ENCODE measurements around the gene MT1A.
"Not testable (repeated sequence)": the region's sequence is repeated elsewhere in the genome, so short reads cannot be mapped to it uniquely, and the experiment has no call there.

The MT1A gene

DNA sequence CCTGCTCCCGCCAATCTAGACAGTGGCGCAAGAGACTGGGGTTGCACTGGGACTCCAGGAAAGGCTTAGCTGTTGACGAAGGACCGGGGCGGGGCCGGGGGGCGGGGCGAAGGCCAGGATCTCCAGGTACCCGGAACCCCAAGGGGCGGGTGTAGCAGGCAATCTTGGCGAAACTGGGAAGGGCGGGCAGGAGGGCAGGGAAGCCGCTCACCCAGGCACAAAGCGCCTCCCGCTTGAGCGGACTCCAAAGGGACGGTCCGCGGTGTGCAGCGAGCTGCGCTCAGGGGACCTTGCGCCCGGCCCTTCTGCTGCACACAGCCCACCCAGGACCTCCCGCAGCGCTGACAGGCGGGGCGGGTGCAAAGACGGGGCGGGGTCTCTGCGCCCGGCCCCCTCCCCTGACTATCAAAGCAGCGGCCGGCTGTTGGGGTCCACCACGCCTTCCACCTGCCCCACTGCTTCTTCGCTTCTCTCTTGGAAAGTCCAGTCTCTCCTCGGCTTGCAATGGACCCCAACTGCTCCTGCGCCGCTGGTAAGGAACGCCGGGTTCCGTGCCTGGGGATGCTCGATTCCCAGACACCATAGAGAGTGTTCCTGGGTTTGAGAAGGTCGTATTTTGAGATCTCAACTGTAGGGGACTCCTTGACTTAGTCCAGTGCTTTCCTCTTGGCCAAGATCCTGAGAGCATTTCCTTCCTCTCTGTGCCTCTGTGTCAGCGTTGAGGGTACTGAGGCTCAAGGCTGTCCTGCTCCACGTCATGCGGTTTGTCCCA lies 19.3 kb downstream of the MT1A start, which contains the start of gene MT1F:
Gene MT1F (plus strand): TSS at position 405 of the 772 bp plus-strand sequence. CDS start 100 bp downstream, at position 505.
- peak in 1 of 2 donors; percentile 42 for DNase-seq (ENCODE audit: low read depth in 2 of 2)

DNA sequence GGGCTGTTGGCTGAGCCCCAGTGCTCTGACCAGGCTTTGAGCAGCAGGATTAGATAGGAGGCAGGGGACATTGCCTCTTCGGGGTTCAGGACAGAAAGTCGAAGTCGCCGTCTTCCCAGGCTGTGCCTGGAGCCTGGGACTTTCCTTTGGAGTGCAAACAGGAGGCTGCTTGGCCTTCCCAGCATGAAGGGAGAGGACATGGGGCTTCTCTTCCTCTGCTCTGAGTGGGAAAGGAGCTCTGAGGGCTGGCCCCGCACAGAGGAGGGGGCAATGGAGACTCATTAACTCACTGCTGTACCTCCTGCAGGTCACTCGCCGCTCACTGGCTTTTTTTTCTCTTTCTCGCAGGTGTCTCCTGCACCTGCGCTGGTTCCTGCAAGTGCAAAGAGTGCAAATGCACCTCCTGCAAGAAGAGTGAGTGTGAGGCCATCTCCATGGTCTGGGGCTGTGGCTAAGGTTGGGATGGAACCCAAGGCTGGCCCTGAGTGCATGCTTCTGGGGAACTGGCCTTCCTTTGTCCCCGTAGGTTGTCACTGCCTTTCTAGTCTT lies 19.9 kb downstream of the MT1A start:
- DNase-seq (ENCODE audit: low read depth in 2 of 2) = no peak

DNA sequence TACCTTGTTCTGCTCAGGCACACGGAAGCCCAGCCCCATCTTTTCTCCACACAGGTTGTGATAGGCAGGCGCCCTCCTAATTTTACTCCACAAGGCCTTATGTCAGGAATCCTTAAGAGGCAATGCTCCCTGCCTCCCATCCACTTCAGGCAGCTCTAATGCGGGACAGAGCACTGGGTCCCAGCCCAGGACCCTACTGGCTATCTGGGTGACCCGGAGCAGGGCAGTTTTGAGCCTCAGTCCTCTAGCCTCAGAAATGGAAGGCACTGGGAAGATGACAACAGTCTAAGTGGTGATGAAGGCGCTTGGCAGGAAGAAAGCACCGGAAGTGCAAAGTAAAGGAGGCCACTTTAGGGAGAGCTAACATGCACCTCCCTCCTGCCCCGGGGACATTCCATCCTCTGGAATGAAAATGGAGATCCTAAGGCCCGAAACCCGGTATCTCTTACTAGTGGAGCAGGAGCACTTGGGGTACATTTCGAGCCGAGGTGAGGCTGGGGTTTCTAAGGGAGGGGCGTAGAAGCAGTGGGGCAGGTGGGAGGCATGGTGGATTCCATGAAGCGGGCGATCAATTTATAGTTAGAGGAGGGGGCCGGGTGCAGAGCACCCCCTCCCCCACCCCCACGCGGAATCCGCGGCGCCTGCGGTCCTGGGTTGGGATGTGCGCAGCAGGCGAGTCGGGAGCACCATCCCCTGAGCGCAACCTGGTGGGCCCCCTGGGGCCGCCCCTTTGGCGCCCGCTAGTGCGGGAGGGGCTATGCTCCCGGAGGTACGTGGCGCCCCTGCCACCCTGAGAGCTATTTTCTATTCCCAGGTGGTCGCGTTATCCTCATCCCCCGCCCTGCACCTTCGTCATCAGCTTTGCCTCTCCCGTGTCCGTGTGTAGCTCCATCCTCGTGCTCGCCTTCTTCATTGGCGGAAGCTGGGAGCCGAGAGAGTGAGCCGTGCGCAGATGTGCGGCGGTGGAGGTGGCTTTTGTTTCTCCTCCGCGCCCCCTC lies 24.2 kb downstream of the MT1A start:
- no peak for DNase-seq (ENCODE audit: low read depth in 2 of 2)

DNA sequence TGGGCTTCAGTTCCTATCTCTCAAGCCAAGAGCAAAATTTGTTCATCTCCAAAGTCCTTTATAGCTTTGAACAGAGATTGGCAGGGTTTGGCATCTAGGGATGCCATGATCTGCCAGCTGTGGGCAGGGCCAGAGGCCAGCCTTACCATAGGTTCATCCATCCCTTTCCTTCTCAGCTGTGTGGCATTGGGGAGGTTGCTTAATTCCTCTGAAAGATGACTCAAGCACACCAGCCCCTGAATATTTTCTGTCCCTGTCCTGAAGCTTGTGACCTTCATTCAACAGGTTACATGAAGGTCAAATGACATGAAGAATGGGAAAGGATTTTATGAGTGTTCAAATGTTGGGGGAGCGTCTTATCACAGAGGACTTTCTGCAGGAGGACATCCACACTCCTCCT lies 26.0 kb downstream of the MT1A start:
- DNase-seq (ENCODE audit: low read depth in 2 of 2) = no peak

DNA sequence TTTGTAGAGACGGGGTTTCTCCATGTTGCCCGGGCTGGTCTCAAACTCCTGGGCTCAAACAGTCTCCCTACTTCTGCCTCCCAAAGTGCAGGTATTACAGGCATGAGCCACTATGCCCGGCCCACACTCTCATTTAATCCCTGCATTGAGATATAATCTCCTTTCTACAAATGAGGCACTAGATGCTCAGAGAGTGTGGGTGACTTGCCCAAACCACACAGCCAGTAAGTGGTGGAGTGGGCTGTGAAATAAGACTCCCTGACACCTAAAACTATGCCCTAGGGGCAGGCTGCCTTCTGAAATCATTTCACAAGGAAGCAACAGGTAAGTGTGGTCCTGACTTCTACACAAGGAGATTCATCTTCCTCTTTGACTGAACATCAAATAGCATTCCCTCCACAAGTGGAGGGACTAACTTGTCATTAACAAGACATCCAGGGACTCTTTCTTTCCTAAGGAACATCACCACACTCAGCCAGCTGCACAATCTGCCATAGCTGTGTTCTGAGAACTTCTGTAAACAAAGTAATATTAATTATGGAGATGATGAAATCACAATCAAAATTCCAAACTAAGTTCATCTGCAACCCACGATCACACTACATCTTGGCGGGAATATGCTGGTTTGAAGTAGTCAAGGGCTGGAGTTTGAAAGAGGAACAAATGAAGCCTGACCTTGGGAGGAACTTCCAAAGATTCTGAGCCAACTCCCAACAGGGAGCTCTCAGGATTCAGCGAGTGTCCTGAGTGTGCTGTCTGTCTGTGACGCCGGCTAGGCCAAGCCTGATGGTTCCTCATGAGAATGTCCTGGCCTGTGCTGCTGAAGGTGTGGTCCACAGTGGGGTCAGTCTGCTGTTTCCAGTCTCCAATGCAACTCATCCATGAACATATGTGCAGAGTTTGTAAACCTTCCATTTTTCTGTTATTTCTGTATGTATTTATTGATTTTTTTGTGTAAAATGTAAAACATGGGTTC lies 27.1 kb downstream of the MT1A start:
- not testable (repeated sequence) for DNase-seq (ENCODE audit: low read depth in 2 of 2)

DNA sequence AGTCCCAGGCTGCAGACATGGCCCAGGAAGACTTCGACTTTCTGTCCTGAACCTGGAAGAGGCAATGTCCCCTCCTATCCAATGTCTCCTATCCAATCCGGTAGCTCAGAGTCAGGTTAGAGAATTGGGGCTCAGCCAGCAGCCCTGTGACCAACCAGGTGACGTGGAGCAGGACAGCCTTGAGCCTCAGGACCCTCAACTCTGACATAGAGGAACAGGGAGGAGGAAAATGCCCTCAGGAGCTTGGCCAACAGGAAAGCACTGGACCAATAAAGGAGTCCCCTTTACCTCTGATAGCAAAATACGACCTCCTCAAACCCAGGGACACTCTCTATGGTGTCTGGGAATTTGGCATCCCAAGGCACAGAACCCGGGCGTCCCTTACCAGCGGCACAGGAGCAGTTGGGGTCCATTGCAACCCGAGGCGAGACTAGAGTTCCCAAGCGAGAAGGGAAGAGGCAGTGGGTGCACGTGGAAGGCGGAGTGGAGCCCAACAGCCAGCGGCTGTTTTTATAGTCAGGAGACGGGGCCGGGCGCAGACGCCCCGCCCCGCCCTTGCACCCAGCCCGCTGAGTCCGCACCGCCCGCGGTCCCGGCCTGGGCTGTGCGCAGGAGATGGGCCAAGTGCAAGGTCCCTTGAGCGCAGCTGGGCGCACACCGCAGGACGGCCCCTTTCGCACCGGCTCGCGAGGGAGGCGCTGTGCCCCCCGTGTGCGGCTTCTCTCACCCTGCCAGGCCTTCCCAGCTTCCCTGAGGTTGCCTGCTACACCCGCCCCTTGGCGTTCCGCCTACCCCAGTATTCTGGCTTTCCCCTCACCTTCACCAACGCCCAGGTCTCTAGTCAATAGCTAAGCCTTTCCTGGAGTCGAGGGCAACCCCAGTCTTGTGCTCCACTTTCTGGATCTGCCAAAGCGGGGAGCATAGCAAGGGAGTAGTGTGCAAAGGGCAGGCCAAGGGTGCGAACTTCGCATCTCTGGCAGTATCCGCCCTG lies 29.4 kb downstream of the MT1A start, which contains the start of gene MT1G:
Gene MT1G (minus strand): TSS at position 485 of the 991 bp plus-strand sequence. CDS start 72 bp downstream, at position 413.
- DNase-seq (ENCODE audit: low read depth in 2 of 2) = no peak

DNA sequence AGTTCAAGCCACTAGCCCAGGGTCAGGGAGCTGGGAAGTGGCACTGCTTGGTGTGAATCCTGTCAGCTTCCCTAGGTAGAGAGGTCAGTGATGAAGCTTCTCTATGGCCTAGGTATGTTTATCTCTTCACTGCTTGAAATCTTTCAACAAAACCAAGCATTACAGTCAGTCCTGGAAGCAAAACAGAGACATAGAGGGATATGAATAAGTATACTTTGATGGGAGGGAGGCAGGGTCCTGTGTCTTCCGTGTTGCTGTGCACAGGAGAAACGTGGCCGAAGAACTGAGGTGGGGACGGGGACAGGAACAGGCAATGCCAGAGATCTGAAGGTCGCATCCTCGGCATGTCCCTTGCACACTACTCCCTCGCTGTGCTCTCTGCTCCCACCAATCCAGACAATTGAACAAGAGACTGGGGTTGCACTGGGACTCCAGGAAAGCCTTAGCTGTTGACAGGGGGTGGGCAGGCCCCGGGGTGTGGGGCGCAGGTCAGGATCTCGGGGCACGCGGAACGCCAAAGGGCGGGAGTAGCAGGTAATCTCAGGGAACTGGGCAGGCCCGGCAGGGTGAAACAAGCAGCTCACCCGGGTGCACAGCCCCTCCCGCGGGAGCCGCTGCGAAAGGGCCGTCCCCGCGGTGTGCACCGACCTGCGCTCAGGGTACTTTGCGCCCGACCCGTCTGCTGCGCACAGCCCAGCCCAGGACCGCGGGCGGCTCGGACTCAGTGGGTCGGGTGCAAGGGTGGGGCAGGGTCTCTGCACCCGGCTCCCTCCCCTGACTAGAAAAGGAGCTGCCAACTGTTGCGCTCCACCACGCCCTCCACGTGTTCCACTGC lies 30.8 kb downstream of the MT1A start, which contains the start of gene MT1H:
Gene MT1H (plus strand): TSS at position 810 of the 835 bp plus-strand sequence. CDS start 71 bp downstream, outside the sequence.
- DNase-seq (ENCODE audit: low read depth in 2 of 2) = no peak

DNA sequence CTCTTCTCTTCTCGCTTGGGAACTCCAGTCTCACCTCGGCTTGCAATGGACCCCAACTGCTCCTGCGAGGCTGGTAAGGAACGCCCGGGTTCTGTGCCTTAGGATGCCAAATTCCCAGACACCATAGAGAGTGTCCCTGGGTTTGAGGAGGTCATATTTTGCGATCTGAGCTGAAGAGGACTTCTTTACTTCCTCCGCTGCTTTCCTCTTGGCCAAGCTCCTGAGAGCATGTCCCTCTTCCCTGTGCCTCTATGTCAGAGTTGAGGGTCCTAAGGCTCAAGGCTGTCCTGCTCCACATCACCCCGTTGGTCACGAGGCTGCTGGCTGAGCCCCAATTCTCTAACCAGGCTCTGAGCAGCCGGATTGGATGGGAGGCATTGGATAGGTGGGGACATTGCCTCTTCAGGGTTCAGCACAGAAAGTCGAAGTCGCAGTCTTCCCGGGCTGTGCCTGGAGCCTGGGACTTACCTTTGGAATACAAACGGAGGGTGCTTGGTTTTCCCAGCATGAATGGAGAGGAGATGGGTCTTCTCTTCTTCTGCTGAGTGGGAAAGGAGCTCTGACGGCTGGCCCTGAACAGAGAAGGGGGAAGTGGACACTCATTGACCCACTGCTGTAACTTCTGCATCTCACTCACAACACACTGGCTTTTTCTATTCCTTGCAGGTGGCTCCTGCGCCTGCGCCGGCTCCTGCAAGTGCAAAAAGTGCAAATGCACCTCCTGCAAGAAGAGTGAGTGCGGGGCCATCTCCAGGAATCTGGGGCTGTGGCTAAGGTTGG lies 31.6 kb downstream of the MT1A start:
- no peak for DNase-seq (ENCODE audit: low read depth in 2 of 2)

DNA sequence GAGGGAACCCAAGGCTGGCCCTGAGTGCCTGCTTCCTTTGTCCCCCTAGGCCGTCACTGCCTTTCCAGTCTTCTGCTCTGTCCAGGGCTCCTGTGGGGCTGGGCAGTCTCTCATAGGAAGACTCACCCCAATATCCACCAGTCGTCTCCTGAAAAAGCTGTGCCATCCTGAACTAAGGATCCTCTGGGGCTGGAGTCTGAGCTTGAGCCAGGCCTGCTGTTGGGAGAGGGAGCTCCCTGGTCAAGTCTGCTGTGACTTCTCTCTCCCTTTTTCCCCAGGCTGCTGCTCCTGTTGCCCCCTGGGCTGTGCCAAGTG lies 32.1 kb downstream of the MT1A start:
- DNase-seq (ENCODE audit: low read depth in 2 of 2) = no peak

DNA sequence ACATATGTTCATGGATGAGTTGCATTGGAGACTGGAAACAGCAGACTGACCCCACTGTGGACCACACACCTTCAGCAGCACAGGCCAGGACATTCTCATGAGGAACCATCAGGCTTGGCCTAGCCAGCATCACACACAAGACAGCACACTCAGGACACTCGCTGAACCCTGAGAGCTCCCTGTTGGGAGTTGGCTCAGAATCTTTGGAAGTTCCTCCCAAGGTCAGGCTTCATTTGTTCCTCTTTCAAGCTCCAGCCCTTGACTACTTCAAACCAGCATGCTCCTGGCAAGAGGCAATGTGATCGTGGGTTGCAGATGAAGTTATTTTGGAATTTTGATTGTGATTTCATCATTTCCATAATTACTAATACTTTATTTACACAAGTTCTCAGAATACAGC lies 33.2 kb downstream of the MT1A start:
- not testable (repeated sequence) for DNase-seq (ENCODE audit: low read depth in 2 of 2)

DNA sequence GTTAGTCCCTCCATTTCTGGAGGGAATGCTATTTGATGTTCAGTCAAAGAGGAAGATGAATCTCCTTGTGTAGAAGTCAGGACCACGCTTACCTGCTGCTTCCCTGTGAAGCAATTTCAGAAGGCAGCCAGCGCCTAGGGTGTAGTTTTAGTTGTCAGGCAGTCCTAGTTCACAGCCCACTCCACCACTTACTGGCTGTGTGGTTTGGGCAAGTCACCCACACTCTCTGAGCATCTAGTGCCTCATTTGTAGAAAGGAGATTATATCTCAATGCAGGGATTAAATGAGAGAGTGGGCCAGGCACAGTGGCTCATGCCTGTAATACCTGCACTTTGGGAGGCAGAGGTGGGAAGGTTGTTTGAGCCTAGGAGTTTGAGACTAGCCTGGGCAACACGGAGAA lies 33.7 kb downstream of the MT1A start:
- not testable (repeated sequence) for DNase-seq (ENCODE audit: low read depth in 2 of 2)

DNA sequence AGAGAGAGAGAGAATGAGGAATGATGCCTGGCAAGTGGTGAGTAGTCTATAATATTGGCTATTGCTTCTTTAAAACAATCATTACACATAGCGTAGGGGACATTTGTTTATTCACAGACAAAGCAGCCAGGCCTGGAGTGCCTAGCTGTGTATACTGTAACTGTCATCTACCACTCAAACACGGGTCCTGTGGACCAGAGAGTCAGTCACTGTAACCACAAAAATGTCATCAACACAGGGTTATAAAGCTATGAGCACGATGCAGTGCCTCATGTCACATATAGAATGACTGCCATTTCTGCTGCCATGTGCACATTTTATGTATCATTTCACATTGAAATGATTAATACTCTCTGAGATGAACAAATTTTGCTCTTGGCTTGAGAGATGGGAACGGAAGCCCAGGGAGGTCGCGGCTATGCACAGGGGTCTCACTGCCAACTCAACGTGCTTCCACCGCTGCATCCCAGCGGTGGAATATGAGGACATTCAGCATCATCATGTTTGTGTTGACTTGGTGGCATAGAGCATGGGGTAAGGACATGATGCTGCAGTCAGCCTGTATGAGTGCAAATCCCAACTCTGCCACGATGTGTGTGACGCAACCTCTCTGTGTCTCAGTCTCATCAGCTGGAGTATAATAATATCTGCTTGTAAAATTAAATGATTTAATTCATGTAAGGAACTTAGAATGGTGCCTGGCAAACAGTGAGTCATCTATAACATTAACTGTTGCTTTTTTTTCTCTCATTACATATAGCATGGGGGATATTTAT lies 34.5 kb downstream of the MT1A start:
- no peak for DNase-seq (ENCODE audit: low read depth in 2 of 2)

DNA sequence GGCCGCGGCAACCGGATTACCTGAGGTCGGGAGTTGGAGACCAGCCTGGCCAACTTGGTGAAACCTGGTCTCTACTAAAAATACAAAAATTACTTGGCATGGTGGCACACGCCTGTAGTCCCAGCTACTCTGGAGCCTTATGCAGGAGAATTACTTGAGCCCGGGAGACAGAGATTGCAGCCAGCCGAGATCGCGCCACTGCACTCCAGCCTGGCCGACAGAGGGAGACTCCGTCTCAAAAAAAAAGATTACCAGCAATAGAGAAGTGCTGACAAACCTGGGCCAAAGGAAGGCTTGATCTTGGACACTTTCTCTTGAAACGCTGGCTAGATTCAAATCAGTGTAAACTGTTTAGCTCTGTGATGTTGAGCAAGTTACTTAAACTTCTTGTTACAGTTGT lies 35.5 kb downstream of the MT1A start:
- DNase-seq (ENCODE audit: low read depth in 2 of 2) = no peak

DNA sequence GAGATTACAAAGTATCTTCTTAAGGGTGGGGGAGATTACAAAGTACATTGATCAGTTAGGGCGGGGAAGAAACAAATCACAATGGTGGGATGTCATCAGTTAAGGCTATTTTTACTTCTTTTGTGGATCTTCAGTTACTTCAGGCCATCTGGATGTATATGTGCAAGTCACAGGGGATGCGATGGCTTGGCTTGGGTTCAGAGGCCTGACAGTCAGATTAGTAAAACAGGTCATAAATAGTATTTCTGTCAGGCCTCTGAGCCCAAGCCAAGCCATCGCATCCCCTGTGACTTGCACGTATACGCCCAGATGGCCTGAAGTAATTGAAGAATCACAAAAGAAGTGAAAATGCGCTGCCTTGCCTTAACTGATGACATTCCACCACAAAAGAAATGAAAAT lies 36.1 kb downstream of the MT1A start:
- not testable (repeated sequence) for DNase-seq (ENCODE audit: low read depth in 2 of 2)

DNA sequence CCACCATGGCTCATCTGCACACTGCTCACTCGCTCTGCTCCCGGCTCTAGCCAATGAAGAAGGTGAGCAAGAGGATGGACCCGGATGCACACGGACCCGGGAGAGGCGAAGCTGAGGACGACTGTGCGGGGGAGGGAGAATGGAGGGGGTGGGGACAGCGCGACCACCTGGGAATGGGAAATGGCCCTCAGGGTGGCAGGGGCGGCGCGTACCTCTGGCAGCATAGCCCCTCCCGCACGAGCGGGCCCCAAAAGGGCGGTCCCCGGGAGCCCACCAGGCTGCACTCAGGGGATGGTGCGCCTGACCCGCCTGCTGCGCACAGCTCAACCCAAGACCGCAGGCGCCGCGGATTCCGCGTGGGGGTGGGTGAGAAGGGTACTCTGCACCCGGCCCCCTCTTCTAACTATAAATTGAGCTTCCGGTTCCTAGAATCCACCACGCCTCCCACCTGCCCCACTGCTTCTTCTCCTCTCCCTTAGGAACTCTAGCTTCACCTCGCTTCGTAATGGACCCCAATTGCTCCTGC lies 37.3 kb downstream of the MT1A start:
- DNase-seq (ENCODE audit: low read depth in 2 of 2) = no peak

DNA sequence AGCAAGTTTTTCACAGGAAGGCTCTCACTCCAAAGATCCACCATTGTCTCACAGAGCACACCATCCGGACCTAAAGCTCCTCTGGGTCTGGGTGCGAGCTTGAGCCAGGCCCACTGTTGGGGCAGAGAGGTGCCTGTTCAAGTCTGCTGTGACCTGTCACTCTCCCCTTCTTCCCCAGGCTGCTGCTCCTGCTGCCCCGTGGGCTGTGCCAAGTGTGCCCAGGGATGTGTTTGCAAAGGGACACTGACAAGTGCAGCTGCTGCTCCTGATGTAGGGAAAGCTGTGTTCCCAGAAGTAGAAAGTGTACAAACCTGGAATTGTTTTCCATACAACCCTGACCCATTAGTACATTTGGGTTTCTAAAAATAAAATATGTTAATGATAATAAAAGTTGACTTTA lies 39.0 kb downstream of the MT1A start:
- no peak for DNase-seq (ENCODE audit: low read depth in 2 of 2)
